ENCODE measurements around the gene EPS15. TPM values are rescaled to one million over a fixed set of nuclear protein-coding genes. Genes with fewer than 3 reads are reported as not detected.
"Not testable (repeated sequence)": the region's sequence is repeated elsewhere in the genome, so short reads cannot be mapped to it uniquely, and the experiment has no call there.

EPS15 gene
- total RNA-seq, 1 donor from 2014 or later: 20.6 TPM

GRCh38 chr1:51489472-51489871 lies 29.6 kb downstream of the EPS15 start:
- H3K4me3 ChIP-seq (ENCODE audit: low read depth, low read length): no peak overlapping the region
- TF ChIP-seq CTCF (conservative IDR thresholded peaks at IDR 0.05; ENCODE audit: low read depth, low read length): no peak
- no peak for DNase-seq (ENCODE audit: low read depth)

GRCh38 chr1:51488372-51489050 lies 30.6 kb downstream of the EPS15 start:
- no peak for TF ChIP-seq CTCF (conservative IDR thresholded peaks at IDR 0.05; ENCODE audit: low read depth, low read length)
- no peak overlapping the region for H3K4me3 ChIP-seq (ENCODE audit: low read depth, low read length)
- DNase-seq (ENCODE audit: low read depth): no peak

GRCh38 chr1:51487628-51488027 lies 31.4 kb downstream of the EPS15 start:
- no peak overlapping the region for H3K4me3 ChIP-seq (ENCODE audit: low read depth, low read length)
- no peak for DNase-seq (ENCODE audit: low read depth)
- TF ChIP-seq CTCF (conservative IDR thresholded peaks at IDR 0.05; ENCODE audit: low read depth, low read length): no peak

- no peak for TF ChIP-seq CTCF (conservative IDR thresholded peaks at IDR 0.05; ENCODE audit: low read depth, low read length)
Measured at GRCh38 chr1:51484591-51484990, 34.5 kb downstream of the EPS15 start.

GRCh38 chr1:51482881-51483280 lies 36.2 kb downstream of the EPS15 start:
- H3K4me3 ChIP-seq (ENCODE audit: low read depth, low read length): no peak overlapping the region
- DNase-seq (ENCODE audit: low read depth): no peak
- no peak for TF ChIP-seq CTCF (conservative IDR thresholded peaks at IDR 0.05; ENCODE audit: low read depth, low read length)

More at GRCh38 chr1:51484591-51484990, 34.5 kb downstream of the EPS15 start:
- no peak for DNase-seq (ENCODE audit: low read depth)
- H3K4me3 ChIP-seq (ENCODE audit: low read depth, low read length): no peak overlapping the region

- H3K4me3 ChIP-seq (ENCODE audit: low read depth, low read length); DNase-seq (ENCODE audit: low read depth): not testable (repeated sequence)
Measured at GRCh38 chr1:51474832-51475620, 44.0 kb downstream of the EPS15 start.

GRCh38 chr1:51473331-51474115 lies 45.5 kb downstream of the EPS15 start:
- TF ChIP-seq CTCF (conservative IDR thresholded peaks at IDR 0.05; ENCODE audit: low read depth, low read length): no peak
- DNase-seq (ENCODE audit: low read depth): no peak

More at GRCh38 chr1:51473331-51474115, 45.5 kb downstream of the EPS15 start:
- H3K4me3 ChIP-seq (ENCODE audit: low read depth, low read length): no peak overlapping the region

Measured in epithelial cell of proximal tubule (primary cell).